Measurements from ENCODE around the gene ELMOD3. TPM values are rescaled to one million over a fixed set of nuclear protein-coding genes. Genes with fewer than 3 reads are reported as not detected.

Gene ELMOD3
- polyA plus RNA-seq, 1 donor from 2014 or later = 39.7 TPM

DNA sequence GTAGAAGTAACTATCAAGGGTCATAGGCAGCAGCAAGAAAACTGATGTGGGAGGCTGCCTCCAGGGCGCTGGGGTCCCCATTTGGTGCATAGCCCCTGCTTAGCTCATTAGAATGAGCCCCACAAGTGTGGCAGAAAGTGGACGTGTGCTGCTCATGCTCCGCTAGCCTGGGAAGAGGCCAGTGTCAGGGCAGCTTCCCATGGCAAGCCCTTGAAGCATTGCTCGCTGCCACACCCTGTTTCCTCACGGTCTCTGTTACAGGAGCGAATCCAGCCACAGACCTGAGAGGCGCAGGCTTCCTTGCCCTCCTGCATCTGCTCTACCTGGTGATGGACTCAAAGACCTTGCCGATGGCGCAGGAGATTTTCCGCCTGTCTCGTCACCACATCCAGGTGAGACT, 22.5 kb downstream of the ELMOD3 start:
- H3K4me3 ChIP-seq (ENCODE audit: low read length) = no peak overlapping the region
- H3K27ac ChIP-seq (ENCODE audit: low read length) = no peak overlapping the region
- TF ChIP-seq SMC3 (conservative IDR thresholded peaks at IDR 0.05; ENCODE audit: poor library complexity) (no peak), TAF1 (IDR thresholded peaks at IDR 0.05; ENCODE audit: low read depth) (no peak), EZH2 (IDR thresholded peaks at IDR 0.05; ENCODE audit: borderline replicate concordance, insufficient read depth, low read length, poor library complexity, severe bottlenecking) (no peak), RAD21 (conservative IDR thresholded peaks at IDR 0.05) (no peak), MXI1 (conservative IDR thresholded peaks at IDR 0.05; ENCODE audit: poor library complexity, severe bottlenecking) (no peak), EP300 (conservative IDR thresholded peaks at IDR 0.05; ENCODE audit: poor library complexity, severe bottlenecking) (no peak), POLR2AphosphoS5 (IDR thresholded peaks at IDR 0.05) (no peak)
- TF ChIP-seq, protein P1, sequence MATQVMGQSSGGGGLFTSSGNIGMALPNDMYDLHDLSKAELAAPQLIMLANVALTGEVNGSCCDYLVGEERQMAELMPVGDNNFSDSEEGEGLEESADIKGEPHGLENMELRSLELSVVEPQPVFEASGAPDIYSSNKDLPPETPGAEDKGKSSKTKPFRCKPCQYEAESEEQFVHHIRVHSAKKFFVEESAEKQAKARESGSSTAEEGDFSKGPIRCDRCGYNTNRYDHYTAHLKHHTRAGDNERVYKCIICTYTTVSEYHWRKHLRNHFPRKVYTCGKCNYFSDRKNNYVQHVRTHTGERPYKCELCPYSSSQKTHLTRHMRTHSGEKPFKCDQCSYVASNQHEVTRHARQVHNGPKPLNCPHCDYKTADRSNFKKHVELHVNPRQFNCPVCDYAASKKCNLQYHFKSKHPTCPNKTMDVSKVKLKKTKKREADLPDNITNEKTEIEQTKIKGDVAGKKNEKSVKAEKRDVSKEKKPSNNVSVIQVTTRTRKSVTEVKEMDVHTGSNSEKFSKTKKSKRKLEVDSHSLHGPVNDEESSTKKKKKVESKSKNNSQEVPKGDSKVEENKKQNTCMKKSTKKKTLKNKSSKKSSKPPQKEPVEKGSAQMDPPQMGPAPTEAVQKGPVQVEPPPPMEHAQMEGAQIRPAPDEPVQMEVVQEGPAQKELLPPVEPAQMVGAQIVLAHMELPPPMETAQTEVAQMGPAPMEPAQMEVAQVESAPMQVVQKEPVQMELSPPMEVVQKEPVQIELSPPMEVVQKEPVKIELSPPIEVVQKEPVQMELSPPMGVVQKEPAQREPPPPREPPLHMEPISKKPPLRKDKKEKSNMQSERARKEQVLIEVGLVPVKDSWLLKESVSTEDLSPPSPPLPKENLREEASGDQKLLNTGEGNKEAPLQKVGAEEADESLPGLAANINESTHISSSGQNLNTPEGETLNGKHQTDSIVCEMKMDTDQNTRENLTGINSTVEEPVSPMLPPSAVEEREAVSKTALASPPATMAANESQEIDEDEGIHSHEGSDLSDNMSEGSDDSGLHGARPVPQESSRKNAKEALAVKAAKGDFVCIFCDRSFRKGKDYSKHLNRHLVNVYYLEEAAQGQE (IDR thresholded peaks at IDR 0.05; ENCODE audit: borderline replicate concordance) = no peak
- TF ChIP-seq, protein P2, sequence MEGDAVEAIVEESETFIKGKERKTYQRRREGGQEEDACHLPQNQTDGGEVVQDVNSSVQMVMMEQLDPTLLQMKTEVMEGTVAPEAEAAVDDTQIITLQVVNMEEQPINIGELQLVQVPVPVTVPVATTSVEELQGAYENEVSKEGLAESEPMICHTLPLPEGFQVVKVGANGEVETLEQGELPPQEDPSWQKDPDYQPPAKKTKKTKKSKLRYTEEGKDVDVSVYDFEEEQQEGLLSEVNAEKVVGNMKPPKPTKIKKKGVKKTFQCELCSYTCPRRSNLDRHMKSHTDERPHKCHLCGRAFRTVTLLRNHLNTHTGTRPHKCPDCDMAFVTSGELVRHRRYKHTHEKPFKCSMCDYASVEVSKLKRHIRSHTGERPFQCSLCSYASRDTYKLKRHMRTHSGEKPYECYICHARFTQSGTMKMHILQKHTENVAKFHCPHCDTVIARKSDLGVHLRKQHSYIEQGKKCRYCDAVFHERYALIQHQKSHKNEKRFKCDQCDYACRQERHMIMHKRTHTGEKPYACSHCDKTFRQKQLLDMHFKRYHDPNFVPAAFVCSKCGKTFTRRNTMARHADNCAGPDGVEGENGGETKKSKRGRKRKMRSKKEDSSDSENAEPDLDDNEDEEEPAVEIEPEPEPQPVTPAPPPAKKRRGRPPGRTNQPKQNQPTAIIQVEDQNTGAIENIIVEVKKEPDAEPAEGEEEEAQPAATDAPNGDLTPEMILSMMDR (IDR thresholded peaks at IDR 0.05; ENCODE audit: poor library complexity, severe bottlenecking) = no peak
- H3F3A ChIP-seq (ENCODE audit: insufficient read depth, low read length, poor library complexity, severe bottlenecking) = no peaks in the 10 kb centered on the region
- H3K9ac ChIP-seq (ENCODE audit: low read length) = no peak overlapping the region
- no peaks in the 10 kb centered on the region for H3K79me2 ChIP-seq (replicated peaks; ENCODE audit: insufficient read depth, low read length)
- no peaks in the 10 kb centered on the region for H3K27me3 ChIP-seq (ENCODE audit: insufficient read depth, low read depth, low read length)
- no peaks in the 10 kb centered on the region for H3K36me3 ChIP-seq (ENCODE audit: insufficient read depth, low read length)
- H3K9me3 ChIP-seq (ENCODE audit: low read length) = no peaks in the 10 kb centered on the region
- H3K4me2 ChIP-seq (ENCODE audit: low read length) = no peak overlapping the region
- H3K9me2 ChIP-seq (ENCODE audit: insufficient read depth, low read length) = no peaks in the 10 kb centered on the region
- no peak overlapping the region for H2AFZ ChIP-seq (ENCODE audit: low read depth, low read length)
- no peaks in the 10 kb centered on the region for H4K20me1 ChIP-seq (ENCODE audit: insufficient read depth)

DNA sequence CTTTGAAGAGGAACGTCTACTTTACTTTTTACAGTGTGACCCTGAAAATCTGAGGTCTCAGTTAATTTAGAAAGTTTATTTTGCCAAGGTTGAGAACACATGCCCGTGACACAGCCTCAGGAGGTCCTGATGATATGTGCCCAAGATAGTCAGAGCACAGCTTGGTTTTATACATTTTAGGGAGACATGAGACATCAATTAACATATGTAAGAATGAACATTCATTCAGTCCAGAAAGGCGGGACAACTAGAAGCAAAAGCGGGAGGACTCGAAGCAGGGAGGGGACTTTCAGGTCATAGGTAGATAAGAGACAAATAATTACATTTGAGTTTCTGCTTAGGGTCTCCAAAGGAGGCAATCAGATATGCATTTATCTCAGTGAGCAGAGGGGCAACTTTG, 23.7 kb downstream of the ELMOD3 start:
- H3F3A ChIP-seq (ENCODE audit: insufficient read depth, low read length, poor library complexity, severe bottlenecking) = no peaks in the 10 kb centered on the region
- TF ChIP-seq, protein P2 (IDR thresholded peaks at IDR 0.05; ENCODE audit: poor library complexity, severe bottlenecking) = no peak
- TF ChIP-seq, protein P1 (IDR thresholded peaks at IDR 0.05; ENCODE audit: borderline replicate concordance) = no peak
- TF ChIP-seq MXI1 (conservative IDR thresholded peaks at IDR 0.05; ENCODE audit: poor library complexity, severe bottlenecking) (no peak), EZH2 (IDR thresholded peaks at IDR 0.05; ENCODE audit: borderline replicate concordance, insufficient read depth, low read length, poor library complexity, severe bottlenecking) (no peak)
- H3K9ac ChIP-seq (ENCODE audit: low read length) = no peak overlapping the region
- H3K36me3 ChIP-seq (ENCODE audit: insufficient read depth, low read length) = no peaks in the 10 kb centered on the region
- H3K79me2 ChIP-seq (replicated peaks; ENCODE audit: insufficient read depth, low read length) = no peaks in the 10 kb centered on the region
- no peaks in the 10 kb centered on the region for H4K20me1 ChIP-seq (ENCODE audit: insufficient read depth)
- H3K9me2 ChIP-seq (ENCODE audit: insufficient read depth, low read length) = no peaks in the 10 kb centered on the region
- H3K9me3 ChIP-seq (ENCODE audit: low read length) = no peaks in the 10 kb centered on the region
- no peak overlapping the region for H3K27ac ChIP-seq (ENCODE audit: low read length)
- no peak overlapping the region for H2AFZ ChIP-seq (ENCODE audit: low read depth, low read length)
- H3K4me3 ChIP-seq (ENCODE audit: low read length) = no peak overlapping the region
- no peaks in the 10 kb centered on the region for H3K27me3 ChIP-seq (ENCODE audit: insufficient read depth, low read depth, low read length)
- no peak overlapping the region for H3K4me2 ChIP-seq (ENCODE audit: low read length)

Data from neural cell (in vitro differentiated cells).